ENCODE data around the gene CALHM6. TPM values are rescaled to one million over a fixed set of nuclear protein-coding genes. Genes with fewer than 3 reads are reported as not detected.
"Not testable (repeated sequence)": the region's sequence is repeated elsewhere in the genome, so short reads cannot be mapped to it uniquely, and the experiment has no call there.

Gene CALHM6
- total and polyA plus RNA-seq, 8 donors = 5.0 to 8.7 (median 8.3) TPM; not detected in 3

GRCh38 chr6:116485559-116486184 is 24.5 kb downstream of the CALHM6 start:
- DNase-seq = no peak
- intact Hi-C loops (cut with DNase I; ENCODE audit: low total_unique reads) = no loop called here
- H3K27me3 ChIP-seq = no peaks in the 10 kb centered on the region
- H3K4me1 ChIP-seq = peaks cover 0 to 6% (median 0%) of the 10 kb centered on the region in 4 donors
- WGBS, 5 donors = 69 to 85% (median 78%) methylated on average over 5 of the region's 5 CpGs
- no peak overlapping the region for H3K27ac ChIP-seq
- TF ChIP-seq CTCF (IDR thresholded peaks at IDR 0.05) (no peak), POLR2AphosphoS5 (IDR thresholded peaks at IDR 0.05) (no peak), POLR2A (IDR thresholded peaks at IDR 0.05) (no peak), EP300 (IDR thresholded peaks at IDR 0.05) (no peak)
- no peaks in the 10 kb centered on the region for H3K9me3 ChIP-seq
- H3K36me3 ChIP-seq = no peaks in the 10 kb centered on the region
- H3K4me3 ChIP-seq = no peak overlapping the region

- intact Hi-C loops (cut with DNase I; ENCODE audit: low total_unique reads) = no loop called here
- Histone ChIP-seq H3K27ac (no peak overlapping the region), H3K4me3 (no peak overlapping the region), H3K36me3 (no peaks in the 10 kb centered on the region), H3K27me3 (no peaks in the 10 kb centered on the region), H3K4me1 (no peaks in the 10 kb centered on the region), H3K9me3 (no peaks in the 10 kb centered on the region)
- TF ChIP-seq EP300 (IDR thresholded peaks at IDR 0.05) (no peak), CTCF (IDR thresholded peaks at IDR 0.05) (no peak), POLR2AphosphoS5 (IDR thresholded peaks at IDR 0.05) (no peak), POLR2A (IDR thresholded peaks at IDR 0.05) (no peak)
- no peak for DNase-seq
- WGBS, 5 donors = 93 to 100% (median 95%) methylated on average over 1 of the region's 1 CpG
Observed at GRCh38 chr6:116491610-116492330, 30.6 kb downstream of the CALHM6 start.

GRCh38 chr6:116492331-116493067 is 31.3 kb downstream of the CALHM6 start:
- H3K4me1 ChIP-seq = no peaks in the 10 kb centered on the region
- no peaks in the 10 kb centered on the region for H3K9me3 ChIP-seq
- intact Hi-C loops (cut with DNase I; ENCODE audit: low total_unique reads) = no loop called here
- no peak for DNase-seq
- no peak overlapping the region for H3K4me3 ChIP-seq
- WGBS, 5 donors = 66 to 79% (median 73%) methylated on average over 6 of the region's 6 CpGs
- H3K36me3 ChIP-seq = no peaks in the 10 kb centered on the region
- H3K27ac ChIP-seq = no peak overlapping the region
- no peak for TF ChIP-seq CTCF (IDR thresholded peaks at IDR 0.05)
- TF ChIP-seq POLR2AphosphoS5 (IDR thresholded peaks at IDR 0.05) = no peak
- no peaks in the 10 kb centered on the region for H3K27me3 ChIP-seq

- intact Hi-C loops (cut with DNase I; ENCODE audit: low total_unique reads); H3K27me3 ChIP-seq; H3K4me1 ChIP-seq; H3K4me3 ChIP-seq; H3K27ac ChIP-seq; DNase-seq; H3K9me3 ChIP-seq; H3K36me3 ChIP-seq: not testable (repeated sequence)
- WGBS, 5 donors = 92 to 98% (median 97%) methylated on average over 1 of the region's 1 CpG
Observed at GRCh38 chr6:116495161-116495560, 34.0 kb downstream of the CALHM6 start.

Measured in stomach (tissue), 9 donors.